ENCODE results near the gene TRMT2A. TPM values are rescaled to one million over a fixed set of nuclear protein-coding genes. Genes with fewer than 3 reads are reported as not detected.
A peak's percentile ranks its signal among the peaks of the same experiment; 100 is the strongest.

TRMT2A gene
- polyA plus RNA-seq, 3 donors from 2014 or later = 22.7 to 33.7 (median 27.6) TPM

- H3K4me3 Mint-ChIP-seq = no peak overlapping the region
- no peaks in the 10 kb centered on the region for H3K36me3 Mint-ChIP-seq
- DNase-seq = no peak
- H3K4me1 Mint-ChIP-seq = peaks cover 3 to 5% of the 10 kb centered on the region in 2 donors
- no peak overlapping the region for H3K27ac Mint-ChIP-seq
- H3K9me3 Mint-ChIP-seq = no peaks in the 10 kb centered on the region
- peaks cover 0 to 2% (median 0%) of the 10 kb centered on the region in 3 donors for H3K27me3 Mint-ChIP-seq (ENCODE audit: low read depth in 3 of 3)
Measured at GRCh38 chr22:20143883-20144665, 27.0 kb upstream of the TRMT2A start.

DNA sequence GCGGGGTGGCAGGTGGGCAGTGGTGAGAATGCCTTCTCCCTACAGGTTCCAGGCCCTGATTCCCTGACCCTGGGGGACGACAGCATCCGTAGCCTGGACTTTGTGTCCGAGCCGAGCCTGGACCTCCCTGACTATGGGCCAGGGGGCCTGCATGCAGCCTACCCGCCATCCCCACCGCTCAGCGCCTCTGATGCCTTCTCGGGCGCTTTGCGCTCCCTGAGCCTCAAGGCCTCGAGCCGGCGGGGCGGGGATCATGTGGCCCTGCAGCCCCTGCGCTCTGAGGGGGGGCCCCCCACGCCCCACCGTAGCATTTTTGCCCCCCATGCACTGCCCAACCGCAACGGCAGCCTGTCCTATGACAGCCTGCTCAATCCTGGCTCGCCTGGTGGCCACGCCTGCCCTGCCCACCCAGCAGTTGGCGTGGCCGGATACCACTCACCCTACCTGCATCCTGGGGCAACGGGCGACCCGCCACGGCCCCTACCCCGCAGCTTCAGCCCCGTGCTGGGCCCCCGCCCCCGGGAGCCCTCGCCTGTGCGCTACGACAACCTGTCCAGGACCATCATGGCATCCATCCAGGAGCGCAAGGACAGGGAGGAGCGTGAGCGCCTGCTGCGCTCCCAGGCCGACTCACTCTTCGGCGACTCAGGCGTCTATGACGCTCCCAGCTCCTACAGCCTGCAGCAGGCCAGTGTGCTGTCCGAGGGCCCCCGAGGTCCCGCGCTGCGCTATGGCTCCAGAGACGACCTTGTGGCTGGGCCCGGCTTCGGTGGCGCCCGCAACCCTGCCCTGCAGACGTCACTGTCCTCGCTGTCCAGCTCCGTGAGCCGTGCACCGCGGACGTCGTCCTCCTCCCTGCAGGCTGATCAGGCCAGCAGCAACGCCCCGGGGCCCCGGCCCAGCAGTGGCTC lies 25.9 kb upstream of the TRMT2A start:
- Mint-ChIP-seq H3K4me3 (no peak overlapping the region), H3K27me3 (ENCODE audit: low read depth in 3 of 3) (peaks cover 0 to 2% (median 0%) of the 10 kb centered on the region in 3 donors), H3K9me3 (no peaks in the 10 kb centered on the region), H3K27ac (no peak overlapping the region), H3K36me3 (no peaks in the 10 kb centered on the region), H3K4me1 (peaks cover 5 to 8% of the 10 kb centered on the region in 2 donors)
- no peak for DNase-seq

DNA sequence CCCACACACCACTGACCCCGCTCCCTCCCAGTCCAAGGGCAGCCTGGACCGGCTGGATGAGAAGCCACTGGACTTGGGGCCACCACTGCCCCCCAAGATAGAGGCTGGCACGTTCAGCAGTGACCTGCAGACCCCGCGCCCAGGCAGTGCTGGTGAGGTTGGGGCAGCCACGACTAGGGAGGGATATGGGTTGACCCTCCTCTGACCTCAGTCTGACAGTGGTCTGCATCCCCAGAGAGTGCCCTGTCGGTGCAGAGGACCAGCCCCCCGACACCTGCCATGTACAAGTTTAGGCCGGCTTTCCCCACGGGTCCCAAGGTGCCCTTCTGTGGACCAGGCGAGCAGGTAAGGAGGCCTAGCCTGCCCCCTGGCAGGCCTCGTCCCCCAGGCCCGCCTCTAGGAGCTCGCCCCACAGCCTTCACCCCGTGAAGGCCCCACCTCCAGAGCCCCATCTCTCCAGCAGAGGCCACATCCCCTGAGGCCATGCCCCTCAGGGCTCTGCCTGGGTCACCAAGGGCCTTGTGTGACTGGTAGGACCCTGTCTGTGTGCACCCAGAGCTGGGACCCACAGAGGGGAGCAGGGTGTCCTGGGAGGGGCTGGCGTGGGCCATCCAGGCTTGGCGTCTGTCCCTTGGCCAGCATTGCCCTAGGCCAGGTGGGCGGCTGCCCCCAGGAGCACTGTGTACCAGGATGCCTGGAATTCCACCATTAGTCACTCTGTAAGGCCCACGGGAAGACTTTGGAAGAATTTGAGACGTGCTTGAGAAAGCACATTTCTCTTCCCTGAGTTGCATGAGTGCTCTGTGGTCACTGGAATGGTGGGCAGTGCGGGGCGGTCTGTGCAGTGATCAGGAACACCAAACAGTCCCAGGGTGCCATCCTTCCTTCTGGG lies 24.4 kb upstream of the TRMT2A start:
- Mint-ChIP-seq H3K36me3 (no peaks in the 10 kb centered on the region), H3K4me1 (peaks cover 5 to 15% of the 10 kb centered on the region in 2 donors), H3K27ac (no peak overlapping the region), H3K4me3 (no peak overlapping the region), H3K9me3 (no peaks in the 10 kb centered on the region), H3K27me3 (ENCODE audit: low read depth in 3 of 3) (peaks cover 0 to 2% (median 0%) of the 10 kb centered on the region in 3 donors)
- DNase-seq = no peak

- Mint-ChIP-seq H3K27me3 (ENCODE audit: low read depth in 3 of 3) (peaks cover 0 to 2% (median 0%) of the 10 kb centered on the region in 3 donors), H3K36me3 (no peaks in the 10 kb centered on the region), H3K9me3 (no peaks in the 10 kb centered on the region), H3K4me1 (peaks cover 5 to 18% of the 10 kb centered on the region in 2 donors), H3K27ac (no peak overlapping the region), H3K4me3 (no peak overlapping the region)
- DNase-seq = no peak
Measured at GRCh38 chr22:20140521-20140964, 23.5 kb upstream of the TRMT2A start.

DNA sequence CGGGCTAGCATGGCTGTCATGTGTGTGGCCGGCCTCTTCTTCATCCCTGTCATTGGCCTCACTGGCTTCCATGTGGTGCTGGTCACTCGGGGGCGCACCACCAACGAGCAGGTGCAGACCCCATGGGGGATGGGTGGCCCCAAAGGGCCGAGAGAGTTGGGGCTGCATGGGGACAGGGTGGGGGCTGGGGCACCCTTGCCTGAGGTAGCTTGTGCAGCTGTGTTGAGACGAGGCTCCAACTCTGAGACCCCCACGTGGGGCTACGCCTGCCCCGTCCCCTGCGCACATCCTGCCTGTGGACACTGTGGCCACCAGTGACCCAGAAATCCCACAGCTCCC lies 23.1 kb upstream of the TRMT2A start:
- no peak for DNase-seq
- H3K27me3 Mint-ChIP-seq (ENCODE audit: low read depth in 3 of 3) = peaks cover 0 to 2% (median 0%) of the 10 kb centered on the region in 3 donors
- H3K4me3 Mint-ChIP-seq = no peak overlapping the region
- H3K9me3 Mint-ChIP-seq = no peaks in the 10 kb centered on the region
- no peaks in the 10 kb centered on the region for H3K36me3 Mint-ChIP-seq
- H3K4me1 Mint-ChIP-seq = peaks cover 5 to 18% of the 10 kb centered on the region in 2 donors
- H3K27ac Mint-ChIP-seq = no peak overlapping the region

DNA sequence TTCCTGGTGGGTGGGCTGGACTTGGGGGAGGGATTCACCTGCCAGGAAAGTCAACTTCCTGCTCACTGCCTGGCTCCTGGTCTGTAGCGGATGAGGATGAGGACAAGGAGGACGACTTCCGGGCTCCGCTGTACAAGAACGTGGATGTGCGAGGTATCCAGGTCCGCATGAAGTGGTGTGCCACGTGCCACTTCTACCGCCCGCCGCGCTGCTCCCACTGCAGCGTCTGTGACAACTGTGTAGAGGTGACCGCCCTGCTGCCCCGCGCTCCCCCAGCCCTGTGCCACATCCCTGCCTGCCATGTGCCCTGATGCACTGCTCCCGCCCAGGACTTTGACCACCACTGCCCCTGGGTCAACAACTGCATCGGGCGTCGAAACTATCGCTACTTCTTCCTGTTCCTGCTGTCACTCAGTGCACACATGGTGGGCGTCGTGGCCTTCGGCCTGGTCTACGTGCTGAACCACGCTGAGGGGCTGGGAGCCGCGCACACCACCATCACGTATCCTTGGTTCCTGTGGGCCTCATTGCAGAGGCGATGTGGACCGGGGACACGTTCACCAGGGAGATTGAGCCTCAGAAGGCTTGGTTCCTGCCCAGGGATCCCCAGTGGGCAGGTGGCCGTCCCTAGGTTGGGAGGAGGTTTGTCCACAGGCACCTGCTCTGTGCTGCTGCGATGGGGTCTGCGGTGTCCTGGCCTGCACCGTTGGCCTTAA lies 22.5 kb upstream of the TRMT2A start:
- H3K4me1 Mint-ChIP-seq = peaks cover 7 to 19% of the 10 kb centered on the region in 2 donors
- peaks cover 0 to 2% (median 0%) of the 10 kb centered on the region in 3 donors for H3K27me3 Mint-ChIP-seq (ENCODE audit: low read depth in 3 of 3)
- H3K9me3 Mint-ChIP-seq = no peaks in the 10 kb centered on the region
- no peak overlapping the region for H3K4me3 Mint-ChIP-seq
- H3K36me3 Mint-ChIP-seq = no peaks in the 10 kb centered on the region
- no peak overlapping the region for H3K27ac Mint-ChIP-seq
- DNase-seq = no peak

GRCh38 chr22:20138868-20139267 lies 21.8 kb upstream of the TRMT2A start:
- no peaks in the 10 kb centered on the region for H3K36me3 Mint-ChIP-seq
- no peaks in the 10 kb centered on the region for H3K27me3 Mint-ChIP-seq (ENCODE audit: low read depth in 3 of 3)
- no peaks in the 10 kb centered on the region for H3K9me3 Mint-ChIP-seq
- peaks cover 12 to 25% of the 10 kb centered on the region in 2 donors for H3K4me1 Mint-ChIP-seq
- H3K4me3 Mint-ChIP-seq = no peak overlapping the region
- no peak for DNase-seq
- H3K27ac Mint-ChIP-seq = no peak overlapping the region

- no peak for DNase-seq
- H3K9me3 Mint-ChIP-seq = no peaks in the 10 kb centered on the region
- H3K27me3 Mint-ChIP-seq (ENCODE audit: low read depth in 3 of 3) = no peaks in the 10 kb centered on the region
- peaks cover 17 to 30% of the 10 kb centered on the region in 2 donors for H3K4me1 Mint-ChIP-seq
- no peaks in the 10 kb centered on the region for H3K36me3 Mint-ChIP-seq
- H3K27ac Mint-ChIP-seq = no peak overlapping the region
- no peak overlapping the region for H3K4me3 Mint-ChIP-seq
Measured at GRCh38 chr22:20138417-20138738, 21.4 kb upstream of the TRMT2A start.

GRCh38 chr22:20137671-20138416 lies 20.8 kb upstream of the TRMT2A start:
- H3K4me1 Mint-ChIP-seq = peaks cover 19 to 36% of the 10 kb centered on the region in 2 donors
- no peaks in the 10 kb centered on the region for H3K36me3 Mint-ChIP-seq
- H3K27me3 Mint-ChIP-seq (ENCODE audit: low read depth in 3 of 3) = no peaks in the 10 kb centered on the region
- H3K27ac Mint-ChIP-seq = peak overlapping the region in 2 of 6 donors; percentile 10 to 73
- H3K9me3 Mint-ChIP-seq = no peaks in the 10 kb centered on the region
- DNase-seq = no peak
- H3K4me3 Mint-ChIP-seq = no peak overlapping the region

- H3K4me1 Mint-ChIP-seq = peaks cover 19 to 41% of the 10 kb centered on the region in 2 donors
Measured at GRCh38 chr22:20137113-20137512, 20.1 kb upstream of the TRMT2A start.

GRCh38 chr22:20136603-20136873 lies 19.5 kb upstream of the TRMT2A start:
- H3K36me3 Mint-ChIP-seq = no peaks in the 10 kb centered on the region
- no peak overlapping the region for H3K27ac Mint-ChIP-seq
- no peak overlapping the region for H3K4me3 Mint-ChIP-seq
- peaks cover 19 to 41% of the 10 kb centered on the region in 2 donors for H3K4me1 Mint-ChIP-seq
- no peaks in the 10 kb centered on the region for H3K9me3 Mint-ChIP-seq
- no peak for DNase-seq
- no peaks in the 10 kb centered on the region for H3K27me3 Mint-ChIP-seq (ENCODE audit: low read depth in 3 of 3)

More at GRCh38 chr22:20137113-20137512, 20.1 kb upstream of the TRMT2A start:
- DNase-seq = no peak
- Mint-ChIP-seq H3K27ac (no peak overlapping the region), H3K4me3 (no peak overlapping the region), H3K36me3 (no peaks in the 10 kb centered on the region), H3K9me3 (no peaks in the 10 kb centered on the region), H3K27me3 (ENCODE audit: low read depth in 3 of 3) (no peaks in the 10 kb centered on the region)

DNA sequence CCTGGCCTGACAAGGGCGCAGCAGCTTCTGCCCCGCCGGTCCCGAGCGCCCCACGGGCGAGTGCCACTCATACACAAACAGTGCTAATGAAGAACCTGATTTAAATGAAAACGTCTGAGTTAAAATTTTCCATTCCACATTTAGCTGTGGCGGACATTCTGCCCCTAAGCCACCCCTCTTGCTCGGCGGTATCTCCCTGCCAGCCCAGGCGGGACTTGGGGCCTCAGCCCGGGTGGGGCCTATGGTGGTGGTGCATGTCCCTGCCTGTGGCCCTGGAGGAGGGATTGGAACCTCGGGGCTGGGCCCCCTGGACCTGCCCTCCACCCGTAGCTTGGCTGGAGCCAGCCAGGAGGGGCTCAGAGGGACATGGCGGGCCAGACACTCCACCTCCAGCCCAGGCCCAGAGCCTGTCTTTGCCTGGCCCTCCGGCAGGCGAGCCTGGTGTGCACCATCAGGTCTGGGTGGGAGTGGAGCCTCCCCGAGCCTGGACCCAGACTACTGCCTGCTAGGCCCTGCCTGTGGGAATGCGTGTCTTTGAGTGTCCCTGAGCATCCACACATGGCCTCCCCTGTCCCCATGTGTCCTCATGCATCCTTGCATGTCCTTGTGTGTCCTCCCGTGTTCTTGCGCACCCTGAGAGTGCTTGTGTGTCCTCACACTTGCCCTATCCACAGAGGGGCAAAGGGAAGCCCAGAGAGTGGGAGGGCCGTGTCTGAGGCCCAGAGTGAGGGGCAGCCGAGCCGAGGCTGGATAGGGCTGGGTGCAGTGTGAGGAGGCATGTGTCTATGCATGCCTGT lies 19.0 kb upstream of the TRMT2A start:
- no peaks in the 10 kb centered on the region for H3K36me3 Mint-ChIP-seq
- no peaks in the 10 kb centered on the region for H3K9me3 Mint-ChIP-seq
- no peaks in the 10 kb centered on the region for H3K27me3 Mint-ChIP-seq (ENCODE audit: low read depth in 3 of 3)
- no peak for DNase-seq
- H3K4me3 Mint-ChIP-seq = no peak overlapping the region
- H3K27ac Mint-ChIP-seq = peak overlapping the region in 1 of 6 donors; percentile 53
- H3K4me1 Mint-ChIP-seq = peaks cover 19 to 41% of the 10 kb centered on the region in 2 donors

Measured in immature natural killer cell (primary cell).